GM19023 (cell line): Measurements from ENCODE around the gene RXRA.
"Not testable (repeated sequence)": the region's sequence is repeated elsewhere in the genome, so short reads cannot be mapped to it uniquely, and the experiment has no call there.

Experiments used
- ATAC-seq: cut with Tn5 transposase; IDR thresholded peaks from one replicate; pipeline ENCODE4 v1.9.1; 2021; ENCODE audit warnings: mild to moderate bottlenecking, moderate library complexity; ENCODE audit not compliant: unreplicated experiment

Gene RXRA

DNA sequence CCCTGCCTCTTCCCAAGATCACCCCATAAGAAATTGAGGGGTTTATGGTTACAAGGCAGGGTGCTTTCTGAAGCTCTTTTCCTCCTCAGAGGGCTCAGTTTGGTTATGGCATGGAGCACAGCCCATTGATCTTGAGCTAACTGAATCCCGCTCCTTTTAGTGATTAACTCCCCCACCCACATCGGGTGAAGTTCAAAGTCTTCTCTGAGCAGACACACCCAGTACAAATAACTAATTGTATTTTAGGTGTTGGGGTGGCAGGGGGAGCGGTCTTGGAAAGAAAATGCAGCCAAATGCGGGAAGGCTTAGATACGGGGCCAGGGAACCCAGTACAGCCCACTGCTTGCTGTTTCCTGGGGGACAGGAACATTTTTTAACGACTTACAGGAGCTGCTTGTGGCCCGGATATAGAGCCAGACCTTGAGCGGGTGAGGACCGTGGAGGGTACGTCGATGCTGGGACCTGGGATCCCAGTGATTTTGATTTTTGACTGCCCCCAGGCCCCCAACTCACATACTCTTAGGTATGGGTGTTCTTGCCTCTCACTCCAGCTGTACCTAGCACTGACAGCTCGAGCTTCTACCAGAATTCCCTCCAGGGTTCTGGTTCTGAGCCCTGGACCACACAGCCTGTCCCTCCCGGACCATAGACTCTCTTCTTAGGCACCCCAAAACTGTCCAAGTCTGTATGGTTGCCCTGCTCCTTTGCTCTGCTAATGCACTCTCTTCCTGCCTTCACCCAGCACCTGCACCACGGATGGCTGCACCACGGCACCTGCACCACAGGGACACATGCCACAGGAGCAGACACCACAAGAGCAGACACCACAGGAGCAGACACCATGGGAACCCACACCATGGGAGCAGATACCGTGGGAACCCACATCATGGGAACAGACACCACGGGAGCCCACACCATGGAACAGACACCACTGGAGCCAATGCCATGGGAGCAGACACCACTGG is 18.3 kb upstream of the RXRA start:
- ATAC-seq = no peak

DNA sequence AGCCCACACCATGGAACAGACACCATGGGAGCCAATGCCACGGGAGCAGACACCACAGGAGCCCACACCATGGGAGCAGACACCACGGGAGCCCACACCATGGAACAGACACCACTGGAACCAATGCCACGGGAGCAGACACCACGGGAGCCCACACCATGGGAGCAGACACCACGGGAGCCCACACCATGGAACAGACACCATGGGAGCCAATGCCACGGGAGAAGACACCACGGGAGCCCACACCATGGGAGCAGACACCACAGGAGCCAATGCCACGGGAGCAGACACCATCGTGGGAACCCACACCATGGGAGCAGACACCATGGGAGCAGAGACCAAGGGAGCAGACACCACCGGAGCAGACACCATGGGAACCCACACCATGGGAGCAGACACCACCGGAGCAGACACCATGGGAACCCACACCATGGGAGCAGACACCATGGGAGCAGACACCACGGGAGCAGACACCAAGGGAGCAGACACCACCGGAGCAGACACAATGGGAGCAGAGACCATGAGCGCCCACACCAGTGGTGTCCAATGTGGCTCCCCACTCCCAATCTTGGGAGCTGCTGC is 17.5 kb upstream of the RXRA start:
- not testable (repeated sequence) for ATAC-seq

GRCh38 chr9:134313470-134313869 is 12.8 kb upstream of the RXRA start:
- no peak for ATAC-seq

- ATAC-seq = no peak
Observed at GRCh38 chr9:134314039-134314949, 12.0 kb upstream of the RXRA start.

DNA sequence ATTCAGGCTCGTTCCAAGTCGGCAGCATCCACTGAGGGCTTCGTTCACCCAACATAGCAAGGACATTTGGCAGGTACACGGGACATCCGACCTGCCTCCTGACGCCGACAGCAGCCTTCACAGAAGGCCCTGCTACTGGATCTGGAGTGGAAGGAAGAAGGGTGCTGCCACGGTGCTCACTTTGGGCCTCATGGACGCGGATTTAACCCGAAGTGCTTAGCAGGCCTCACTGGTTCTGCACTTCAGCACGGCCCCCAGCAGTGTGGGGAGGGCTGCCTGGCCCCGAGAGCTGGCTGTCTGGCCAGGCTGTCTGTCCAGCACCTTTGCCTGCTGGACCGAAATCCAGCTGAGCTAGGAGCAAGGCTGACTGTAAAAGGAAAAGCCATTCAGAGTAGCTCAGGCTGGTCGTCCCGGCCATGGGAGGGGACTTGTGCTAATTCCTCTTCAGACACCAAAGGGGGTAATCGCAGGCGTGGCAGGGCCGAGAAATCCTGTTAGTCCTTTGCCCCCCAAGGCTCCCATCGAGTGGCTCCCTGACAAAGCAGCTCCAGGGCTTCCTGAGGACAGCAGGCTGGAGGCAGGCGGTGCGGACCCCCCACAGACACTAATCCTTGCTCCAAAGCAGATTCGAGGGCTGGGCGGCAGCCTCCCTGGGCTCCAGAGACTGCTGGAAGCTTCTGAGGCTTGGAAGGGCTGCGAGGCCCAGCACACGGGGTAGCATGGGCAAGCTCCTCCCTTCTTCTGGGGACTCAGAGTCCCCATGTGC is 11.1 kb upstream of the RXRA start:
- no peak for ATAC-seq

DNA sequence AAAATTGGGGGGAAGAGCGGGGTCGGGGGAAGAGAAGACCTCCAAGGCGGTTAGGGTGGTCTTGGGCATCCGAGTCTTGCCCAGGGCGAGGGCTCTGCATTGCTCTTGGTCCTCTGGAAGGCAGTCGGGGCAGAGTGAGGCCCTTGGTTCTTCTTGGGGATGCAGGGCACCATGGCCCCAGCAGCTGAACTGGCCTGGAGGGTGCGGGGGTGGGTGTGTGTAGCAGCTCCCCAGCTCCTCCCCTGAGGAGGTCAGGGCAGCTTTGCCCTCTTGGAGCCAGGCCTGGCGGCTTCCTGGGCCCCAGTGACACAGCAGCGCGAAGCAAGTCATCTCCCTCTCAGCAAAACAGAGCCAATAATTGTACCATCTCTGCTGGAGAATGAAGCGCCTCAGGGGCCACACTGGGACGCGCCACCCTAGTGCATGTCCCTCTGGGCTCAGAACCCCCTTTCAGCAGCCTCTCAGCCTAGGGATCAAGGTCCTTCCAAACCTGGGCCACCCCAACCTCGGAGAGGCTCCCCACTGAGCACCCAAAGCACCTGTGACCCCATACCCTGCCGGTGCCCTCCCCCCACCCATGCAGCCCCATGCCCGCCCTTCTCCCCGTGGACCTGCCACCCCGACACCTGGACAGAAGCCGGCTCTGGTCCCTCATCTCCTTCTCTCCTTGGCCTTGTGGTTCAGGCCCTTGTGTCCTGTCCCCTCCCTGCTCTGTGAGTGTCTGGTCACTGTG is 10.4 kb upstream of the RXRA start:
- ATAC-seq = no peak

- ATAC-seq = no peak
Observed at GRCh38 chr9:134316449-134317160, 9.7 kb upstream of the RXRA start.

- no peak for ATAC-seq
Observed at GRCh38 chr9:134317400-134317789, 8.9 kb upstream of the RXRA start.

DNA sequence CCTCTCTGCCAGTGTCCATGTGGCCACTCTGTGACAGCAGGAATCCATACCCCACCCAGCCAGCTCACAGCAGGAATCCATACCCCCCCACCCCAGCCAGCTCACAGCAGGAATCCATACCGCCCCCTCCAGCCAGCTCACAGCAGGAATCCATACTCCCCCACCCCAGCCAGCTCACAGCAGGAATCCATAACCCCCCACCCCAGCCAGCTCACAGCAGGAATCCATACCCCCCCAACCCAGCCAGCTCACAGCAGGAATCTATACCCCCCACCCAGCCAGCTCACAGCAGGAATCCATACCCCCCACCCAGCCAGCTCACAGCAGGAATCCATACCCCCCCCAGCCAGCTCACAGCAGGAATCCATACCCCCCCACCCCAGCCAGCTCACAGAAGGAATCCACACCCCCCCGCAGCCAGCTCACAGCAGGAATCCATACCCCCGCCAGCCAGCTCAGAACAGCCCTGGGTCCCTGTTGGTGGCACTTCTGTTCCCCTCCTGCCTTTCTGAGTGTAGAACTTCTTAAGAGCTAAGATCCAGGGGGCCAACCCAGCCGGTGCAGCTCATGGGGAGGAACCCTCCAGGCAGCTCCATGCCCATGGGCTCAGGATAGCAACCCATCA is 8.4 kb upstream of the RXRA start:
- ATAC-seq = no peak

- no peak for ATAC-seq
Observed at GRCh38 chr9:134318481-134318891, 7.8 kb upstream of the RXRA start.

DNA sequence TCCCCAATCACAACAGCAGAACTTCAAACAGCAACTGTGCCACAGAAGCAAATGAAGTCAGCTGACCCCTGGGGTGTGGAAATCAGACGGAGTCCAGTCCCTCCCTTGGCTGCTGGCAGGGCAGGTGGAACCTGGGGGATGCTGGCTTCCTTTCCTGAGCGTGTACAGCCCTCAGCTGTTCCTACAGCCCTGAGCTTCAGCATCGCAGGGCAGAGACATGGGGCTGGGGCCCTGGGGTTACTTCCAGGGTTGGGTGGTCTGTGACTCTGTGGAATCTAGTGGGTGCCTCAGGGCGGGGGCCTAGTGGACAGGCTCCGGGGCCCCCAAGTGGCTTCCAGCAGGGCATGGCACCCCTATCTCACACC is 7.3 kb upstream of the RXRA start:
- ATAC-seq = no peak

- no peak for ATAC-seq
Observed at GRCh38 chr9:134319306-134320125, 6.7 kb upstream of the RXRA start.

GRCh38 chr9:134320126-134320867 is 6.0 kb upstream of the RXRA start:
- no peak for ATAC-seq

GRCh38 chr9:134320868-134321471 is 5.3 kb upstream of the RXRA start:
- ATAC-seq = no peak

GRCh38 chr9:134321531-134321930 is 4.7 kb upstream of the RXRA start:
- no peak for ATAC-seq

- ATAC-seq = no peak
Observed at GRCh38 chr9:134321946-134322741, 4.1 kb upstream of the RXRA start.
